Posterior cingulate gyrus (tissue), 11 donors: ENCODE results near the gene ICAM2.

Source experiments
- DNase-seq, 10 donors: peaks; one replicate each; pipeline versions ENCODE4 v3.0.0 to v3.0.0-alpha.2; 2020 to 2021; ENCODE audit warnings: mixed read lengths in 3 of 10
- intact Hi-C: fragments of 100-400 bp; cut with DNase I; formaldehyde crosslinking; loops from one replicate; pipeline ENCODE4 v1.15.1; 2023

ICAM2 gene

GRCh38 chr17:63998721-63999679, 21.4 kb downstream of the ICAM2 start:
- peak in 2 of 10 donors; percentile 65 to 73 for DNase-seq
- intact Hi-C loops = no loop called here

DNA sequence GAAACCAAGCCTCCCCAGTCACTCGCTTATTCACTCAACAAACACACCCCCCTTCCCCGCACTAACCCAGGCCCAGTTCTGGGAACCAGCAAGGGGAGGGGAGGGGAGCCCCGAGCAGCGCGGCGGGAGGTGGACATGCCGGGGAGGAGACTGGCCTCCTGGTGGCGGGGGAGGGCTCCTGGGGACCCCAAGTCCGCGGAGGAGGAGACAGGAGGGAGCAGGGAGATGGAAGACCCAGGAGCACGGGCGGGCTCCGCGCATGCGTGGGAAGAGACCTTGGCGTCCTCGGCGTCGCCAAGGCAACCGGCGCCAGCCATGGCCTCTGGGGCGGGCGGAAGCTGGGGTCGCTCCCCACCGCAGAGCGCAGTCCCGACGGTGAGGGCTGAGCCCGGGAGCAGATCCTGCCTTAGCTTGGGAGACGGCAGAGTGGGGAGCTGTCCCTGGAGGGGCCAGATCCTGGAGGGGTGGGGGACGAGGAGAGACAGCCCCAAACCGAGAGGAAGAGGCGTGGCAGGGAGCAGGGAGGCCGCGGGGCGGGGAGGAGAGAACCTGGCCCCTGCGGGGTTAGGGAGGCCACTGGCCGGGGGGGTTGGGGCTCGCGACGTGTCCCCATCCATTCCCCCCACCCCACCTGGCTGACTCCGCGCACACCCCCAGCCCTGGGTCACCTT, 22.2 kb downstream of the ICAM2 start, which contains the start of gene PRR29:
Gene PRR29 (plus strand): TSS at position 302 of the 671 bp plus-strand sequence. CDS start 14 bp downstream, at position 316.
- intact Hi-C loops = no loop called here
- DNase-seq = peak; percentile 28 to 94 (median 60)

DNA sequence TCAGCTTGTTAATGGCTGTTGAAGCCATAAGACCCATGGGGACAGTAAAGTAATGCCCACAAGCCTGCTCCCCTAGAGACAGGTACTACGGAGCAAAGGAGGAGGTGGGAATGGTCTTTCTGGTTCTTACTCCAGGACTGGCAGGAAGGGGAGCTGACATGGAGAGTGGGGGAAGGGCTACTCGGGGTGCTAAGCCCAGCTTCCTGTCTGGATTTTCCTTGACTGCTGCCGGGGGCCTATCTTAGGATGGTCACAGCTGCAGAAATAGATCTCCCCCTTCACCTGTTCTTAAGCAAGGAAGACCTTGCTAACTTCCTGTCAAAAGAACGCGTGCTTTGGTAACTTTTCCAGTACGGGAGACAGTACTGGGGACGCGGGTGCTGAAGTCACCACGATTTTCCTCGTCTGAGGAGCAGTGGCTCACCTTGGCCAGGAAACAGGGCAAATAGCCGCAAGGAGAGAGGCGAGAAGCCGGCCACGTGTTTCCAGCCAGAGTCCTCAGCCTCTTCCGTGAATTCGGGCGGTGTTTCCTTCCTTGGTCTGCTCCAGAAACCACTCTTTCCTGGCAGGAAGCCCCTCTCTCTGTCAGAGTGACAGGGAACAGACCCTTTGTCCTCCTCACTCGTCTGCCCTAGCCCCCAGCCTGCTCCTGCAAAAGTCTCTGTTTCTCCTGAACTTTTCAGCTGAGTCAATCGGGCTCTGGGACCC, 22.9 kb downstream of the ICAM2 start:
- intact Hi-C loops = no loop called here

DNA sequence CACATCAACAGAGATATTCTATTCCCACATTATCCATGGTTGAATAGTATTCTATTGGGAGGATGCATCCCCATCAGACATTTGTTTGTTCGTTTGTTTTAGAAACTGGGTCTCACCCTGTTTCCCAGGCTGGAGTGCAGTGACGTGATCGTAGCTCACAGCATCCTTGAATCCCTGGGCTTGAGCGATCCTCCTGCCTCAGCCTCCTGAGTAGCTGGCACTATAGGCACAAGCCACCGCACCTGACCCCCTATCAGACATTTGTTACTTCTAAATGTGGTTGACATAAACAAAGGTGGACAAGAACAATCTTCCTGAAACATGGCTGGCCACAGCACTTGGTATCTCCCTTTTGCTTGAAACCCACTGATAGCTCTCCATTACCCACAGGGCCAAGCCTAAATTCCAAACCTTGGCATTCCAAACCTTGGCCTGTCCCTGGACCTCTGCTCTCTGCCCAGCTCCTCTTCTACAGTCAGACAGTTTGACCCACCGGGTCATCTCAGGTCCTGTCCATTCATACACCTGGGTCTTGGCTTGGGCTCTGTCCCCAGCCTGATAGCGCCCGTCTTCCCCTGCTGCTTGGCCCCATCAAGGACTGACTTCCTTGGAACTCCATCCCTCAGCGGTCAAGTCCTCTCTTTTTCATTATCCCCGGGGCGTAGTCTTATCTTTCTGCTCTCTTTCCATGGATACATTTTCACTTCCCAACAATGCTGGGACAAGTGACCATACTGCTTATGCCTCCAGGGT, 23.8 kb downstream of the ICAM2 start:
- peak in 3 of 10 donors; percentile 2 to 53 (median 29) for DNase-seq
- intact Hi-C loops = no loop called here

More for the DNA sequence above, 22.9 kb downstream of the ICAM2 start:
- peak in 2 of 10 donors; percentile 30 to 36 for DNase-seq

GRCh38 chr17:63995626-63996025, 24.8 kb downstream of the ICAM2 start:
- DNase-seq = peak in 2 of 10 donors; percentile 22 to 30
- intact Hi-C loops = no loop called here

- DNase-seq = peak in 1 of 10 donors; percentile 35
- intact Hi-C loops = no loop called here
These were observed 27.0 kb downstream of the ICAM2 start for GRCh38 chr17:63993368-63993985.

DNA sequence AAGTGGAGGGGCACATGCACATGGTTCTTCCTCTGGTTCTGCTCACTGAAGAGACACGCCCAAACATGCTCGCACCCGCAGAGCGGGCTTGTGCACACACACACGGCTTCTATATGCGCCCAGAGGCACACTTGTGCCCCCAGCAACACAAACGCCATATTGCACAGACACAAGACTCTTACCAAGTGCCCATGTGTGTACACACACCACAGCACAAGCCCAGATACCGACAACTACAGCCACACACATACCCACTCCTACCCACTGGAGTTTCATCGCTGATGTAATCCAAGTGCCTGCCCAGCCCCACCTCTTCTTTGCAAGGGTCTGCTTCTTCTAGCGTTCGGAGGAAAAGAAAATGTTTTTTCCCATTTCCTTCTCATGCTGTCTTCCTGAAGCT, 28.8 kb downstream of the ICAM2 start:
- intact Hi-C loops = no loop called here
- DNase-seq = peak in 1 of 10 donors; percentile 19

GRCh38 chr17:63989622-63990345, 30.6 kb downstream of the ICAM2 start:
- intact Hi-C loops = no loop called here
- peak in 2 of 10 donors; percentile 47 to 62 for DNase-seq

DNA sequence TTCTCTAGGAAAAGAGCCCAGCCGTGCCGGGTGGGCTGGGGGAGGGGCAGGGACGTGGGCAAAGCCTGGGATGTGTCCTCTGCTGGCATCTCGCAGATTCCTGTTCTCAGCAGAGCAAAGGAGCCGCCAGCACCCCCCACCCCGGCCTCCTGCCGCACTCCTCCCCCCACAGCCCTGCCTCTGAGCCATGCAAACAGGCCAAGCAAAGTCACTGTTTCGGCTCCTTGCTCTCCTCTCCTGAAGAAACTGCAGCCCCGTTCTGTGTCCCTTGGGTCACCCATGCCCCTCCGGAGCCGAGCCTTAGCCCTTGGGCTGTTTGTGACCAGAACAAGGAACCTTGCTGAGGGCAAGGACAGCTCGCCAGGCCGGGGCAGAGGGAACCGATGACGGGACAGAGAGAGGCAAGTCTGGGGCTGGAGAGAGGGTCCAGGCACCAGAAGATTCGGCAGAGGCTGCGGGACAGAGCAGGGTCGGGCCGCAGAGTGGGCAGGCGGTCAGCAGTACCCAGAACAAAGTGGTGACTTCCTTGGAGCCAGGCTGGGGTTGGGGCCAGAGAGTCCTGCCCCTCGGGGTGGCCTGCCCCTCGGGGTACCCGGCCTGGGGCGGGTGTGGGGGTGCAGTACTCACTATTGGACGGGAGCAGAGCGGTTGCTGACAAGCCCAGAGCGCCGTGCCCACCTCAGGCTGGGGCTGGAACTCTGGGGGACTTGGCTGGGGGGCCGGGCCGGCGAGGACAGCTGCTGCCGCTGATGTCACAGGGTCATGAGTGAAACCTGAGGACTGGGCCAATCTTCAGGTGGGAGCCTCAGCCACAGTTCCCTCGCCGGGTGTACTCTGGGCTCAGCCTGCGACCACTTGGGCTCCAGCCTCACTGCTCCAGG, 31.5 kb downstream of the ICAM2 start:
- intact Hi-C loops = no loop called here
- DNase-seq = peak in 2 of 10 donors; percentile 82 to 84

DNA sequence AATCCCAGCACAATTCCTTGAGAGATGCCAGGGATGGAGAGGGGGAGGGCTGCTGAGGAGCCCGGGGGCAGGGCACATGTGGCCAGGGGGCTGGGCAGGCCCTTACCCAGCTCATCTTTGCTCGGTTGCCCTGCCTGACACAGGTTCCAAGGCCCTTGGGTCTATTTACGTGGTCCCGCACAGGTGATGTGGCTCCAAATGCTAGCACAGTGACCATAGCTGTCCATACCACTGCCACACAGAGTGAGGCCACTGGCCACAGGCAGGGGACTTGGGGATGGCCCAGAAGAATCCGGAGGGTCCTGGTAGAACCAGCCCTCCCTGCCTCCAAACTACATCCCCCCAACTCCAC, 32.3 kb downstream of the ICAM2 start:
- peak in 2 of 10 donors; percentile 52 to 70 for DNase-seq
- intact Hi-C loops = no loop called here

- DNase-seq = peak in 2 of 10 donors; percentile 74 to 75
- intact Hi-C loops = no loop called here
These were observed 33.0 kb downstream of the ICAM2 start for GRCh38 chr17:63987221-63988126.

GRCh38 chr17:63986821-63987220, 33.6 kb downstream of the ICAM2 start:
- intact Hi-C loops = no loop called here
- no peak for DNase-seq

GRCh38 chr17:63985387-63986140, 34.9 kb downstream of the ICAM2 start:
- intact Hi-C loops = no loop called here
- DNase-seq = peak in 1 of 10 donors; percentile 56

DNA sequence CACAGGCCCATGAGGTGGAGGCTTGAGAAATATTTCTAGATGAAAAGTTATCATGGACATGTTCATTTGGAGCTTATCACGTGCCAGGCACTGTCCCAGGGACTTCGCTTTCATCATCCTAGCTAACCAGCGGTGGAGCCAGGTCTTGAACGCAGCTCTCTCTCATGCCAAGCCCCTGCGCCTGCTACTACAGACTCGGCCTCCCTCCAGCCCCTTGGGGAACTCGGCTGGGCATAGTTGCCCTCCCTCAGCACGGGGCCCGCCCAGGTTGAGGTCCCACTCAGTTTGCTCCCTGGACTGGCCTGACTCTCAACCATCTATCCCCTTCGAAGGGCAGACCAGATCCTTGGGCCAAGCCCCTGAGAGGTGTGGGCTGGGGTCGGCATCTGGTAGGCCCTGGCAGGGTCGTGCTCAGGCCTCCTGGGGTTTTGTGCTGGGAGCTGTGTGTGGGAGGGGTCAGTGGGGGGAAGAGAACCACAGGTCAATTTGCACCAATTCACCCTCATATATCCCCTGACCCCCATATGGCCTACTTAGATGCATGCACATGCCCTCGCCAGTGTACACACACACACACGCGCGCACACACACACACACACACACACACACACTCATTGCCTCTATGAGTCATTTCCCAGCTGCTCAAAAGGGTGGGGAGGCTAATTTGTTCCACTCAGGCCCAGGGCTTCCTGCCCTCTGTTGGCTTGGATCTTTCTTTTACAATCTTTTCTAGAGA, 35.6 kb downstream of the ICAM2 start:
- intact Hi-C loops = no loop called here
- no peak for DNase-seq

- no peak for DNase-seq
- intact Hi-C loops = no loop called here
These were observed 36.2 kb downstream of the ICAM2 start for GRCh38 chr17:63984236-63984635.
